IMR-90 (cell line): Measurements from ENCODE around the gene CKS1B. TPM values are rescaled to one million over a fixed set of nuclear protein-coding genes. Genes with fewer than 3 reads are reported as not detected.

Experiments
- ATAC-seq: fragments of 200-7000 bp; cut with Tn5 transposase; 2 replicates; pipeline ENCODE4 v1.9.1; 2020; ENCODE audit warnings: low read depth, mild to moderate bottlenecking, moderate library complexity
- BruUV-seq: library from RNA; stranded (reverse); fragments of 400-500 nt; replicated peaks from 2 replicates; lab custom pipeline; 2021; lab: Mats Ljungman, UMichigan
- CTCF ChIA-PET: fragments of 300-600 bp; formaldehyde crosslinking; extraction: SDS; loops from one replicate; lab custom pipeline; 2021; ENCODE audit warnings: antibody characterized with exemption; lab: Yijun Ruan, JAX
- POLR2A ChIA-PET: fragments of 300-600 bp; sonication (Branson Sonifier 250); formaldehyde crosslinking; loops from one replicate; lab custom pipeline; 2022; ENCODE audit warnings: antibody characterized with exemption; ENCODE audit not compliant: unreplicated experiment; lab: Charles Lee
- DNase-seq: peaks from one replicate; pipeline ENCODE4 v3.0.0; 2013
- H2AFZ ChIP-seq: replicated peaks from 2 replicates; pipeline ENCODE3; 2013; ENCODE audit warnings: low read length, mild to moderate bottlenecking; ENCODE audit not compliant: poor library complexity
- H2AK5ac ChIP-seq: 2 replicates; pipeline ENCODE4 v1.6.1; 2013; ENCODE audit warnings: low read depth, low read length, inconsistent platforms
- H2AK9ac ChIP-seq: replicated peaks from 2 replicates; pipeline ENCODE3; 2013; ENCODE audit warnings: mild to moderate bottlenecking, low read depth, low read length, moderate library complexity; ENCODE audit not compliant: poor library complexity
- H2BK120ac ChIP-seq: 2 replicates; pipeline ENCODE4 v1.6.1; 2013; ENCODE audit warnings: low read depth, low read length, inconsistent platforms
- H2BK15ac ChIP-seq: 3 replicates; pipeline ENCODE4 v1.6.1; 2013; ENCODE audit warnings: low read depth, low read length, inconsistent platforms
- H2BK20ac ChIP-seq: 2 replicates; pipeline ENCODE4 v1.6.1; 2013; ENCODE audit warnings: low read depth, mild to moderate bottlenecking, inconsistent platforms, low read length, moderate library complexity
- H2BK5ac ChIP-seq: 2 replicates; pipeline ENCODE4 v1.6.1; 2013; ENCODE audit warnings: mild to moderate bottlenecking, low read depth, low read length, inconsistent platforms; ENCODE audit not compliant: poor library complexity, severe bottlenecking
- H3K14ac ChIP-seq: replicated peaks from 2 replicates; pipeline ENCODE4 v1.6.1; 2013; ENCODE audit warnings: low read depth, low read length, inconsistent platforms
- H3K18ac ChIP-seq: 2 replicates; pipeline ENCODE4 v1.6.1; 2013; ENCODE audit warnings: low read depth, low read length, control low read depth
- H3K23ac ChIP-seq: 2 replicates; pipeline ENCODE4 v1.6.1; 2013; ENCODE audit warnings: low read depth, low read length, inconsistent platforms
- H3K27ac ChIP-seq: 2 replicates; pipeline ENCODE4 v1.5.1; 2013; ENCODE audit warnings: mild to moderate bottlenecking, control low read depth, low read length; ENCODE audit not compliant: insufficient read depth
- H3K27me3 ChIP-seq: 2 replicates; pipeline ENCODE4 v1.6.1; 2013; ENCODE audit warnings: low read length; ENCODE audit not compliant: control insufficient read depth, insufficient read depth
- H3K36me3 ChIP-seq: 2 replicates; pipeline ENCODE4 v1.6.1; 2013; ENCODE audit warnings: low read length, mixed read lengths; ENCODE audit not compliant: control insufficient read depth, insufficient read depth
- H3K4ac ChIP-seq: 2 replicates; pipeline ENCODE4 v1.6.1; 2013; ENCODE audit warnings: low read depth, low read length, inconsistent platforms
- H3K4me1 ChIP-seq: 2 replicates; pipeline ENCODE4 v1.6.1; 2013; ENCODE audit warnings: low read length, mixed read lengths; ENCODE audit not compliant: control insufficient read depth, insufficient read depth
- H3K4me2 ChIP-seq: 2 replicates; pipeline ENCODE4 v1.6.1; 2013; ENCODE audit warnings: low read depth, mild to moderate bottlenecking, control low read depth, low read length, moderate library complexity
- H3K4me3 ChIP-seq: 2 replicates; pipeline ENCODE4 v1.5.1; 2013; ENCODE audit warnings: low read depth, mild to moderate bottlenecking, control low read depth, low read length, moderate library complexity; ENCODE audit not compliant: insufficient read depth
- H3K56ac ChIP-seq: 2 replicates; pipeline ENCODE4 v1.6.1; 2013; ENCODE audit warnings: low read length, inconsistent platforms; ENCODE audit not compliant: insufficient read depth; ENCODE audit errors: extremely low read depth
- H3K79me1 ChIP-seq, 2 experiments: 2 replicates each; pipeline ENCODE4 v1.6.1; 2013; ENCODE audit warnings: low read length in 2 of 2, inconsistent platforms in 1 of 2, low read depth in 1 of 2
- H3K9ac ChIP-seq: 2 replicates; pipeline ENCODE4 v1.6.1; 2013; ENCODE audit warnings: low read depth, low read length, control low read depth
- H3K9me1 ChIP-seq: 2 replicates; pipeline ENCODE4 v1.6.1; 2013; ENCODE audit warnings: low read length, inconsistent platforms; ENCODE audit not compliant: insufficient read depth
- H3K9me3 ChIP-seq: 2 replicates; pipeline ENCODE4 v1.6.1; 2013; ENCODE audit warnings: low read length; ENCODE audit not compliant: control insufficient read depth, insufficient read depth
- H4K20me1 ChIP-seq: 2 replicates; pipeline ENCODE4 v1.6.1; 2013; ENCODE audit warnings: low read length, inconsistent platforms; ENCODE audit not compliant: insufficient read depth
- H4K5ac ChIP-seq: 2 replicates; pipeline ENCODE4 v1.6.1; 2013; ENCODE audit warnings: mild to moderate bottlenecking, low read depth, low read length, control low read depth
- H4K8ac ChIP-seq, 2 experiments: 2 replicates each; pipeline ENCODE4 v1.6.1; 2013; ENCODE audit warnings: low read depth in 2 of 2, low read length in 2 of 2, control low read depth in 1 of 2, inconsistent platforms in 1 of 2
- H4K91ac ChIP-seq: 2 replicates; pipeline ENCODE4 v1.6.1; 2013; ENCODE audit warnings: low read depth, low read length, inconsistent platforms; ENCODE audit not compliant: insufficient read depth
- CEBPB ChIP-seq: IDR thresholded peaks from 2 replicates; pipeline ENCODE4 v1.6.1; 2012; ENCODE audit warnings: low read depth, low read length, improper control_type of control experiment
- FOS ChIP-seq: fragments of 150-350 bp; IDR thresholded peaks from 2 replicates; pipeline ENCODE4 v1.6.1; 2016; ENCODE audit warnings: low read depth, low read length
- MAFK ChIP-seq: IDR thresholded peaks from 2 replicates; pipeline ENCODE4 v1.6.1; 2012; ENCODE audit warnings: low read depth, low read length, improper control_type of control experiment
- MAZ ChIP-seq: IDR thresholded peaks from 2 replicates; pipeline ENCODE4 v1.6.1; 2012; ENCODE audit warnings: low read depth, mild to moderate bottlenecking, low read length, improper control_type of control experiment, moderate library complexity, borderline replicate concordance
- RFX5 ChIP-seq: IDR thresholded peaks from 2 replicates; pipeline ENCODE4 v1.8.0; 2012; ENCODE audit warnings: low read depth, mild to moderate bottlenecking, low read length, moderate library complexity
- WGBS, 2 experiments: methylation state at CpG; one replicate each; pipeline versions ENCODE4 v1.1.5 to v1.1.7; 2013; ENCODE audit warnings: missing lambda C conversion rate in 2 of 2; ENCODE audit not compliant: insufficient read length in 1 of 2; ENCODE audit errors: extremely low coverage in 2 of 2; 5-methylcytosine and 5-hydroxymethylcytosine counted together
- dilution Hi-C: fragments of 300-500 bp; cut with HindIII; formaldehyde crosslinking; loops from one replicate; pipeline ENCODE4 v1.14.3; 2018; ENCODE audit warnings: low sequenced_read_pairs; ENCODE audit not compliant: unreplicated experiment
- in situ Hi-C: fragments of 300-500 bp; cut with MboI; formaldehyde crosslinking; loops from 3 replicates; pipeline ENCODE4 v1.14.3; 2019; ENCODE audit warnings: low sequenced_read_pairs, inconsistent platforms, mixed read lengths
- intact Hi-C: fragments of 100-400 bp; cut with micrococcal nuclease; formaldehyde crosslinking; loops from 2 replicates; pipeline ENCODE4 v1.10.0; 2022
- polyA plus RNA-seq, 3 experiments: library from polyadenylated mRNA; depleted of rRNA; stranded (reverse); fragments of >200 nt; gene quantifications; 2 replicates each; pipeline ENCODE4 v1.2.3, GENCODE V29; 2012; ENCODE audit warnings: low replicate concordance in 1 of 3
- total RNA-seq: library from RNA; depleted of rRNA; stranded (reverse); fragments of >200 nt; gene quantifications from 2 replicates; pipeline ENCODE4 v1.2.3, GENCODE V29; 2012
- TF ChIP-seq, protein P1 (sequence below): fragments of 150-350 bp; IDR thresholded peaks from 2 replicates; pipeline ENCODE4 v1.6.1; 2016; ENCODE audit warnings: low read depth, mild to moderate bottlenecking, low read length, moderate library complexity, borderline replicate concordance

Gene CKS1B
- total and polyA plus RNA-seq, 2 of the 4 experiments (the other 2 are of a cell fraction) = 140 to 195 TPM

GRCh38 chr1:155010211-155010918 lies 35.9 kb downstream of the CKS1B start:
- ATAC-seq (no peak), DNase-seq (no peak)
- no peak for TF ChIP-seq RFX5
- no peak for TF ChIP-seq CEBPB
- TF ChIP-seq, protein P1, sequence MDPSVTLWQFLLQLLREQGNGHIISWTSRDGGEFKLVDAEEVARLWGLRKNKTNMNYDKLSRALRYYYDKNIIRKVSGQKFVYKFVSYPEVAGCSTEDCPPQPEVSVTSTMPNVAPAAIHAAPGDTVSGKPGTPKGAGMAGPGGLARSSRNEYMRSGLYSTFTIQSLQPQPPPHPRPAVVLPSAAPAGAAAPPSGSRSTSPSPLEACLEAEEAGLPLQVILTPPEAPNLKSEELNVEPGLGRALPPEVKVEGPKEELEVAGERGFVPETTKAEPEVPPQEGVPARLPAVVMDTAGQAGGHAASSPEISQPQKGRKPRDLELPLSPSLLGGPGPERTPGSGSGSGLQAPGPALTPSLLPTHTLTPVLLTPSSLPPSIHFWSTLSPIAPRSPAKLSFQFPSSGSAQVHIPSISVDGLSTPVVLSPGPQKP = no peak
- no peak for TF ChIP-seq FOS
- TF ChIP-seq MAZ = no peak
- no peak for TF ChIP-seq MAFK
- Histone ChIP-seq H3K4me2 (no peak overlapping the region), H3K9me1 (peaks cover 5% of the 10 kb centered on the region; the same call in 1 of the 2 replicates), H3K4me1 (peaks cover 5% of the 10 kb centered on the region), H2BK20ac (no peak overlapping the region), H2AFZ (no peak overlapping the region), H4K20me1 (peaks cover 19% of the 10 kb centered on the region), H3K4ac (no peak overlapping the region), H3K14ac (no peak overlapping the region), H4K8ac (no peak overlapping the region), H2BK5ac (no peak overlapping the region), H3K23ac (no peak overlapping the region), H3K18ac (no peak overlapping the region), H3K4me3 (no peak overlapping the region), H3K79me1 (peaks cover 0 to 45% of the 10 kb centered on the region in 2 experiments; a peak in 3 of 4 replicates), H3K56ac (no peak overlapping the region), H3K27ac (no peak overlapping the region), H2BK120ac (no peak overlapping the region), H3K36me3 (peaks cover 11% of the 10 kb centered on the region), H2BK15ac (no peak overlapping the region), H3K9me3 (no peaks in the 10 kb centered on the region), H2AK9ac (no peak overlapping the region), H4K91ac (no peak overlapping the region), H3K9ac (no peak overlapping the region), H4K5ac (no peak overlapping the region), H2AK5ac (no peak overlapping the region), H3K27me3 (no peaks in the 10 kb centered on the region)
- intact Hi-C loops = no loop called here
- CTCF ChIA-PET = no interaction called here
- in situ Hi-C loops = no loop called here
- POLR2A ChIA-PET = no interaction called here
- dilution Hi-C loops = no loop called here
- WGBS, 2 experiments = no CpG with 5 or more reads among the region's 11 CpGs
- no TSS peak for BruUV-seq
